ENCODE data around the gene PIM3. TPM values are rescaled to one million over a fixed set of nuclear protein-coding genes. Genes with fewer than 3 reads are reported as not detected.

The PIM3 gene
- polyA plus RNA-seq, 1 of the 3 experiments (the other 2 are of a cell fraction) = 15.3 TPM

- peaks cover 0 to 4% of the 10 kb centered on the region in 2 experiments; a peak in 1 of 4 replicates for H3K4me1 ChIP-seq (ENCODE audit: control insufficient read depth in 1 of 2, insufficient read depth in 2 of 2, low read depth in 1 of 2, low read length in 1 of 2)
- DNase-seq = peak; percentile 13
- 66% methylated on average over 5 of the region's 10 CpGs for WGBS (ENCODE audit: low lambda C conversion rate)
- H3F3A ChIP-seq (replicated peaks; ENCODE audit: insufficient read depth) = no peaks in the 10 kb centered on the region
- H3K9ac ChIP-seq = no peak overlapping the region
- H3K4me2 ChIP-seq = no peak overlapping the region
- POLR2A ChIA-PET = no interaction called here
- H3K9me3 ChIP-seq = peaks cover 7% of the 10 kb centered on the region; the same call in 1 of the 2 replicates
- no peak for TF ChIP-seq FOXJ3 (CRISPR knock-in tag; IDR thresholded peaks at IDR 0.05)
- no peak for TF ChIP-seq ELF1 (IDR thresholded peaks at IDR 0.05)
- no peak for TF ChIP-seq RFX5 (IDR thresholded peaks at IDR 0.05; ENCODE audit: low read length)
- TF ChIP-seq, protein P1, sequence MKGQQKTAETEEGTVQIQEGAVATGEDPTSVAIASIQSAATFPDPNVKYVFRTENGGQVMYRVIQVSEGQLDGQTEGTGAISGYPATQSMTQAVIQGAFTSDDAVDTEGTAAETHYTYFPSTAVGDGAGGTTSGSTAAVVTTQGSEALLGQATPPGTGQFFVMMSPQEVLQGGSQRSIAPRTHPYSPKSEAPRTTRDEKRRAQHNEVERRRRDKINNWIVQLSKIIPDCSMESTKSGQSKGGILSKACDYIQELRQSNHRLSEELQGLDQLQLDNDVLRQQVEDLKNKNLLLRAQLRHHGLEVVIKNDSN (IDR thresholded peaks at IDR 0.05; ENCODE audit: borderline replicate concordance, low read depth) = no peak
- TF ChIP-seq EP300 (IDR thresholded peaks at IDR 0.05; ENCODE audit: borderline replicate concordance in 1 of 2, low read depth in 1 of 2, low read length in 1 of 2) = no peak
- TF ChIP-seq, protein P2, sequence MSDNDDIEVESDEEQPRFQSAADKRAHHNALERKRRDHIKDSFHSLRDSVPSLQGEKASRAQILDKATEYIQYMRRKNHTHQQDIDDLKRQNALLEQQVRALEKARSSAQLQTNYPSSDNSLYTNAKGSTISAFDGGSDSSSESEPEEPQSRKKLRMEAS (IDR thresholded peaks at IDR 0.05; ENCODE audit: low read depth) = no peak
- TF ChIP-seq NFIC (IDR thresholded peaks at IDR 0.05; ENCODE audit: borderline replicate concordance) = no peak
- TF ChIP-seq SMC3 (IDR thresholded peaks at IDR 0.05; ENCODE audit: low read depth, low read length) = no peak
- no peak for TF ChIP-seq TAF1 (IDR thresholded peaks at IDR 0.05; ENCODE audit: borderline replicate concordance, low read depth, low read length)
- TF ChIP-seq, protein P3, sequence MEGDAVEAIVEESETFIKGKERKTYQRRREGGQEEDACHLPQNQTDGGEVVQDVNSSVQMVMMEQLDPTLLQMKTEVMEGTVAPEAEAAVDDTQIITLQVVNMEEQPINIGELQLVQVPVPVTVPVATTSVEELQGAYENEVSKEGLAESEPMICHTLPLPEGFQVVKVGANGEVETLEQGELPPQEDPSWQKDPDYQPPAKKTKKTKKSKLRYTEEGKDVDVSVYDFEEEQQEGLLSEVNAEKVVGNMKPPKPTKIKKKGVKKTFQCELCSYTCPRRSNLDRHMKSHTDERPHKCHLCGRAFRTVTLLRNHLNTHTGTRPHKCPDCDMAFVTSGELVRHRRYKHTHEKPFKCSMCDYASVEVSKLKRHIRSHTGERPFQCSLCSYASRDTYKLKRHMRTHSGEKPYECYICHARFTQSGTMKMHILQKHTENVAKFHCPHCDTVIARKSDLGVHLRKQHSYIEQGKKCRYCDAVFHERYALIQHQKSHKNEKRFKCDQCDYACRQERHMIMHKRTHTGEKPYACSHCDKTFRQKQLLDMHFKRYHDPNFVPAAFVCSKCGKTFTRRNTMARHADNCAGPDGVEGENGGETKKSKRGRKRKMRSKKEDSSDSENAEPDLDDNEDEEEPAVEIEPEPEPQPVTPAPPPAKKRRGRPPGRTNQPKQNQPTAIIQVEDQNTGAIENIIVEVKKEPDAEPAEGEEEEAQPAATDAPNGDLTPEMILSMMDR (IDR thresholded peaks at IDR 0.05) = no peak
- H3K4me3 ChIP-seq (ENCODE audit: low read depth in 2 of 2, low read length in 1 of 2) = no peak overlapping the region
- H2AFZ ChIP-seq (ENCODE audit: low read depth) = no peak overlapping the region
- CTCF ChIA-PET = interaction anchor here (1.1 to 4.1 kb wide), 5 partner anchors 14 to 65 kb away, joined by 4 to 45 read pairs (median 12); no protein-coding TSS in a partner anchor
- no peaks in the 10 kb centered on the region for H3K36me3 ChIP-seq (replicated peaks in 1 of 2; ENCODE audit: control insufficient read depth in 1 of 2, insufficient read depth in 2 of 2, low read length in 1 of 2)
- H4K20me1 ChIP-seq (ENCODE audit: insufficient read depth) = no peaks in the 10 kb centered on the region
- no peaks in the 10 kb centered on the region for H3K27me3 ChIP-seq (ENCODE audit: insufficient read depth)
- H3K27ac ChIP-seq (ENCODE audit: low read depth in 2 of 2, low read length in 1 of 2) = no peak overlapping the region
- H3K9me2 ChIP-seq = no peaks in the 10 kb centered on the region
- no peaks in the 10 kb centered on the region for H3K79me2 ChIP-seq (ENCODE audit: insufficient read depth)
These were observed 35.0 kb downstream of the PIM3 start for GRCh38 chr22:49995361-49996118.

- no peak overlapping the region for H3K9ac ChIP-seq
- CTCF ChIA-PET = interaction anchor here (1.1 to 4.1 kb wide), 5 partner anchors 14 to 66 kb away, joined by 4 to 45 read pairs (median 7); no protein-coding TSS in a partner anchor
- 69% methylated on average over 3 of the region's 4 CpGs for WGBS (ENCODE audit: low lambda C conversion rate)
- peaks cover 3% of the 10 kb centered on the region; the same call in 1 of the 2 replicates for H3K9me3 ChIP-seq
- H3K36me3 ChIP-seq (replicated peaks in 1 of 2; ENCODE audit: control insufficient read depth in 1 of 2, insufficient read depth in 2 of 2, low read length in 1 of 2) = no peaks in the 10 kb centered on the region
- no peaks in the 10 kb centered on the region for H3K9me2 ChIP-seq
- H4K20me1 ChIP-seq (ENCODE audit: insufficient read depth) = no peaks in the 10 kb centered on the region
- H3K79me2 ChIP-seq (ENCODE audit: insufficient read depth) = no peaks in the 10 kb centered on the region
- H2AFZ ChIP-seq (ENCODE audit: low read depth) = no peak overlapping the region
- H3K4me3 ChIP-seq (ENCODE audit: low read depth in 2 of 2, low read length in 1 of 2) = no peak overlapping the region
- no peaks in the 10 kb centered on the region for H3F3A ChIP-seq (replicated peaks; ENCODE audit: insufficient read depth)
- TF ChIP-seq GABPA (IDR thresholded peaks at IDR 0.05; ENCODE audit: low read depth) (no peak), ELF1 (IDR thresholded peaks at IDR 0.05) (no peak), JUND (IDR thresholded peaks at IDR 0.05) (no peak), MEF2A (IDR thresholded peaks at IDR 0.05; ENCODE audit: borderline replicate concordance, low read depth) (no peak), RFX5 (IDR thresholded peaks at IDR 0.05; ENCODE audit: low read length) (no peak), TCF12 (IDR thresholded peaks at IDR 0.05) (no peak), SIN3A (IDR thresholded peaks at IDR 0.05; ENCODE audit: borderline replicate concordance, low read depth, low read length) (no peak), TAF1 (IDR thresholded peaks at IDR 0.05; ENCODE audit: borderline replicate concordance, low read depth, low read length) (no peak), RAD21 (IDR thresholded peaks at IDR 0.05; ENCODE audit: low read length) (no peak), FOXM1 (IDR thresholded peaks at IDR 0.05; ENCODE audit: low read depth) (no peak), USF2 (IDR thresholded peaks at IDR 0.05; ENCODE audit: borderline replicate concordance, low read depth, low read length) (no peak), RXRA (IDR thresholded peaks at IDR 0.05; ENCODE audit: borderline replicate concordance, low read depth) (no peak), FOXJ3 (CRISPR knock-in tag; IDR thresholded peaks at IDR 0.05) (no peak), EZH2phosphoT487 (IDR thresholded peaks at IDR 0.05; ENCODE audit: borderline replicate concordance, low read depth) (no peak), IRF3 (IDR thresholded peaks at IDR 0.05; ENCODE audit: low read depth, low read length) (no peak), CHD2 (IDR thresholded peaks at IDR 0.05; ENCODE audit: low read length, partially characterized antibody) (no peak), EP300 (IDR thresholded peaks at IDR 0.05; ENCODE audit: borderline replicate concordance in 1 of 2, low read depth in 1 of 2, low read length in 1 of 2) (no peak)
- no peak overlapping the region for H3K27ac ChIP-seq (ENCODE audit: low read depth in 2 of 2, low read length in 1 of 2)
- H3K4me1 ChIP-seq (ENCODE audit: control insufficient read depth in 1 of 2, insufficient read depth in 2 of 2, low read depth in 1 of 2, low read length in 1 of 2) = peaks cover 0 to 4% of the 10 kb centered on the region in 2 experiments; a peak in 1 of 4 replicates
- no peak overlapping the region for H3K4me2 ChIP-seq
- POLR2A ChIA-PET = no interaction called here
- DNase-seq = no peak
- no peaks in the 10 kb centered on the region for H3K27me3 ChIP-seq (ENCODE audit: insufficient read depth)
These were observed 35.5 kb downstream of the PIM3 start for GRCh38 chr22:49996119-49996517.
